ENCODE results near the gene VANGL1.

DNA sequence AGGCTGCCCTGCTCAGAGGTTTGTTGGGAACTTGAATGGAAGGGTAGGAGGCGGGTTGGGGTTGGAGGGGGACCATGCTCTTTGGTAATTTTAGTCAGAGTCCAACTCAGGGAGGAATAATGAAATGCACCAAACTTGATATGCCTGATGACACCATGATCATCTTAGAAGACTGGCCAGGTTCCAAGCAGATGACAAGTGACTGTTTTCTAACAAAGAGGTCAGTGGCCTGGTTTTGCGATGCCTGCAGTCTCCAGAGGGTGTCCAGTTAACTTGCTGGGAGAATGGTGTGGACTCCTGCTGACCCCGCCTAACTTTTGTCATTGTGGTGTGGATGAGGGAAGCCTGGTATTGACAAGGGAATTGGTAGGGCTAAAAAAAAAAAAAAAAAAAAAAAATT lies 12.4 kb downstream of the VANGL1 start:
- TF ChIP-seq, protein P1, sequence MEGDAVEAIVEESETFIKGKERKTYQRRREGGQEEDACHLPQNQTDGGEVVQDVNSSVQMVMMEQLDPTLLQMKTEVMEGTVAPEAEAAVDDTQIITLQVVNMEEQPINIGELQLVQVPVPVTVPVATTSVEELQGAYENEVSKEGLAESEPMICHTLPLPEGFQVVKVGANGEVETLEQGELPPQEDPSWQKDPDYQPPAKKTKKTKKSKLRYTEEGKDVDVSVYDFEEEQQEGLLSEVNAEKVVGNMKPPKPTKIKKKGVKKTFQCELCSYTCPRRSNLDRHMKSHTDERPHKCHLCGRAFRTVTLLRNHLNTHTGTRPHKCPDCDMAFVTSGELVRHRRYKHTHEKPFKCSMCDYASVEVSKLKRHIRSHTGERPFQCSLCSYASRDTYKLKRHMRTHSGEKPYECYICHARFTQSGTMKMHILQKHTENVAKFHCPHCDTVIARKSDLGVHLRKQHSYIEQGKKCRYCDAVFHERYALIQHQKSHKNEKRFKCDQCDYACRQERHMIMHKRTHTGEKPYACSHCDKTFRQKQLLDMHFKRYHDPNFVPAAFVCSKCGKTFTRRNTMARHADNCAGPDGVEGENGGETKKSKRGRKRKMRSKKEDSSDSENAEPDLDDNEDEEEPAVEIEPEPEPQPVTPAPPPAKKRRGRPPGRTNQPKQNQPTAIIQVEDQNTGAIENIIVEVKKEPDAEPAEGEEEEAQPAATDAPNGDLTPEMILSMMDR (conservative IDR thresholded peaks at IDR 0.05 in 1 of 2, IDR thresholded peaks at IDR 0.05 in 1 of 2; ENCODE audit: extremely low read depth in 1 of 2, insufficient read depth in 1 of 2, low read depth in 1 of 2, low read length in 2 of 2) = no peak
- no peak for TF ChIP-seq EZH2 (IDR thresholded peaks at IDR 0.05; ENCODE audit: borderline replicate concordance, low read length)
